C4-2B (cell line): ENCODE measurements around the gene SERPINH1.

Experiments used
- ZFX ChIP-seq: fragments of 450-650 bp; IDR thresholded peaks from 2 replicates; pipeline ENCODE4 v1.6.1; 2017
- TF ChIP-seq, protein P1 (sequence below): fragments of 450-650 bp; conservative IDR thresholded peaks from 2 replicates; pipeline ENCODE4 v1.5.1; 2017; ENCODE audit warnings: mild to moderate bottlenecking

DNA sequence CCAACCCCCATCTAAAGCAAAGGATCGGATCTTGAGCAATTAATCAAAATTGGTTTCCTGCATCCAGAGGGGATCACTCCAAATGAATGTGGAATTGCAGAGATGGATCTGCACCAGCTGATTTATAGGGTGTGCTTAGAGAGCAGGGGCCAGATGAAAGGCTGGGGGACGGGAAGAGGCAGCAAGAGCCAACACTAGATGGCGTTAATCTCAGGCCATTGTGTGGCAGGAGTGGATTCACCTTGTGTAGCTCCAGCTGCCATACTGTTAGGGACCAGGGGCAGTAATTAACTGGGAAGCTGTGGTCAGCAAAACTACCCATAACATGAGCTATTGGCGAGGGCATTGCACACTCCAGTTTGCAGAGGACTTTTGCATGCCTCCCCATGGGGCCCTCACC, 35.6 kb downstream of the SERPINH1 start:
- TF ChIP-seq, protein P1, sequence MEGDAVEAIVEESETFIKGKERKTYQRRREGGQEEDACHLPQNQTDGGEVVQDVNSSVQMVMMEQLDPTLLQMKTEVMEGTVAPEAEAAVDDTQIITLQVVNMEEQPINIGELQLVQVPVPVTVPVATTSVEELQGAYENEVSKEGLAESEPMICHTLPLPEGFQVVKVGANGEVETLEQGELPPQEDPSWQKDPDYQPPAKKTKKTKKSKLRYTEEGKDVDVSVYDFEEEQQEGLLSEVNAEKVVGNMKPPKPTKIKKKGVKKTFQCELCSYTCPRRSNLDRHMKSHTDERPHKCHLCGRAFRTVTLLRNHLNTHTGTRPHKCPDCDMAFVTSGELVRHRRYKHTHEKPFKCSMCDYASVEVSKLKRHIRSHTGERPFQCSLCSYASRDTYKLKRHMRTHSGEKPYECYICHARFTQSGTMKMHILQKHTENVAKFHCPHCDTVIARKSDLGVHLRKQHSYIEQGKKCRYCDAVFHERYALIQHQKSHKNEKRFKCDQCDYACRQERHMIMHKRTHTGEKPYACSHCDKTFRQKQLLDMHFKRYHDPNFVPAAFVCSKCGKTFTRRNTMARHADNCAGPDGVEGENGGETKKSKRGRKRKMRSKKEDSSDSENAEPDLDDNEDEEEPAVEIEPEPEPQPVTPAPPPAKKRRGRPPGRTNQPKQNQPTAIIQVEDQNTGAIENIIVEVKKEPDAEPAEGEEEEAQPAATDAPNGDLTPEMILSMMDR = peak; percentile 82
- TF ChIP-seq ZFX = no peak
